Aorta (tissue), 5 donors: ENCODE data around the gene NXPH3. TPM values are rescaled to one million over a fixed set of nuclear protein-coding genes. Genes with fewer than 3 reads are reported as not detected.
A peak's percentile ranks its signal among the peaks of the same experiment; 100 is the strongest.

ENCODE experiments used
- ATAC-seq: fragments of 200-7000 bp; cut with Tn5 transposase; one replicate; pipeline ENCODE4 v1.9.1; 2022; ENCODE audit warnings: moderate library complexity; ENCODE audit not compliant: low FRiP score
- DNase-seq, 2 donors: peaks; one replicate each; pipeline ENCODE4 v3.0.0-alpha.2; 2020
- H3K27ac ChIP-seq, 2 donors: one replicate each; pipeline ENCODE4 v1.5.1; 2013; ENCODE audit warnings: low read length in 2 of 2, mild to moderate bottlenecking in 2 of 2, moderate library complexity in 2 of 2, control low read depth in 1 of 2, inconsistent platforms in 1 of 2, low read depth in 1 of 2
- H3K27me3 ChIP-seq, 2 donors: one replicate each; pipeline ENCODE4 v1.6.1; 2013; ENCODE audit warnings: control low read depth in 1 of 2, low read length in 1 of 2, mild to moderate bottlenecking in 1 of 2, moderate library complexity in 1 of 2; ENCODE audit not compliant: insufficient read depth in 2 of 2, control insufficient read depth in 1 of 2
- H3K36me3 ChIP-seq, 2 donors: one replicate each; pipeline ENCODE4 v1.6.1; 2013; ENCODE audit warnings: control low read depth in 1 of 2, low read length in 1 of 2, mild to moderate bottlenecking in 1 of 2; ENCODE audit not compliant: insufficient read depth in 2 of 2, control insufficient read depth in 1 of 2
- H3K4me1 ChIP-seq, 2 donors: one replicate each; pipeline ENCODE4 v1.6.1; 2013; ENCODE audit warnings: low read length in 2 of 2, control low read depth in 1 of 2, mild to moderate bottlenecking in 1 of 2, moderate library complexity in 1 of 2; ENCODE audit not compliant: insufficient read depth in 2 of 2, control insufficient read depth in 1 of 2
- H3K4me3 ChIP-seq, 2 donors: one replicate each; pipeline ENCODE4 v1.5.1; 2013; ENCODE audit warnings: low read length in 2 of 2, control low read depth in 1 of 2, mild to moderate bottlenecking in 1 of 2
- H3K9me3 ChIP-seq: one replicate; pipeline ENCODE4 v1.6.1; 2013; ENCODE audit warnings: mild to moderate bottlenecking, low read length; ENCODE audit not compliant: control insufficient read depth
- WGBS, 2 donors: extraction: QIAGEN DNeasy Blood & Tissue Kit; methylation state at CpG; one replicate each; pipeline ENCODE4 v1.1.7; 2013; 5-methylcytosine and 5-hydroxymethylcytosine counted together
- intact Hi-C, 2 donors: fragments of 100-400 bp; cut with DNase I; formaldehyde crosslinking; loops; one replicate each; pipeline versions ENCODE4 v1.14.2 to v1.15.0; 2022
- polyA plus RNA-seq, 2 donors: library from polyadenylated mRNA; stranded (reverse); fragments of 200-250 nt; gene quantifications; one replicate each; pipeline ENCODE4 v1.2.3, GENCODE V29; 2013
- total RNA-seq, 2 donors: library from RNA; stranded (reverse); fragmentation: NEBNext Ultra II Directional; extraction: Animal tissue kit (Norgen Biotek cat#: 25700); gene quantifications; one replicate each; pipeline ENCODE4 v1.2.1, GENCODE V29; 2021
- donor health status: healthy with polysubstance abuse.
- donor health status: Bipolar disorder and iron deficiency.
- donor health status: DM: no; HTN: no; CAD: no.
- donor health status: DM: no; HTN: no; CAD: no.
- donor health status: DM: yes; HTN: yes; CAD: no.

Gene NXPH3
- total and polyA plus RNA-seq, 4 donors = 40.4 to 87.5 (median 65.5) TPM

DNA sequence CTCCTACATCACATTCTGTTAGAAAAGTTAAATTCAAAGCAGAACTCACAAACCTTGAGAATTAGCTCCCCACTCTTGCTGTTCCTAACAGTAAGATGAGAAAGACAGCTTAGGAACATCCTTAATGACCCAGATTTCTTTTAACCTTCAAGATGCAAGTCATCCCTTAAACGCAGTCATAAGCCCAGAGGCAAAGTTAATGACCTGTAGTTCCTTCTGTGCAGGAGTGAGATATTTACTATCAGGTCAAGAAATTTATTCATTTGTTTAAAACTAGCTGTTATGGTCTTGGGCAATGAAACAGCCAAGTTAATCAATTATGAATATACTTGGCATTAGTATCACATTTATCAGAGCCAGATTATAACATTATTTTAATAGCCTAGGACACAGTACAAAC lies 37.1 kb downstream of the NXPH3 start:
- peaks cover 2 to 5% of the 10 kb centered on the region in 2 donors for H3K36me3 ChIP-seq
- no peak overlapping the region for H3K27ac ChIP-seq

DNA sequence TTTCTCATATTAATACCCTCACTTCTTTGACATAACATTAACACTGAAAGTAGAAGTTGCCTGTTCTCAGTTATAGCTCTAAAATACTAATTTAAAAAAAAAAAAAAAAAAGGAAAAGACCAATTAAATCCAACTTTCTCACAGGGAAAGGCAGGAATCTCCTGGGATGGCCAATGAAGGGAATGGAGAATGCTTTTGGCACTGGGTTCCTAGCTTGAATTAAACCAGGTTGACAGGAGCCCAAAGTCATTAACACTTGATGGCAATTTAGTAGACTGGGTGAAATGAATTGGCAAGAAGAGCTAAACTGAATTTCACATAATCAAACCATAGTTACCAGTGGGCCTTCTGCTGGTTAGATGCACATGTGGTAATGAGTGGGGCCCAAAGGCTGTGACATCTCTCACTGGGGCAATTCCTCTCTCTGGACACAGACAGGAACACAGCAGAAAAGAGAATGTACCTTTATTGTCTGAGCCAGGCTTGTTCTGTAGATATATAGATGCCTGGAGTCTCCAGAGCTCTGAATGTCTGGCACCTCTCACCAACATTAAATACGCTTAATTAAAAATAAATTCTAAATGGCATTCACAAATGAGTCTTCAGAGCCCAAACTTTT lies 37.6 kb downstream of the NXPH3 start:
- Histone ChIP-seq H3K4me3 (no peak overlapping the region), H3K36me3 (peaks cover 2 to 6% of the 10 kb centered on the region in 2 donors), H3K9me3 (no peaks in the 10 kb centered on the region), H3K4me1 (peaks cover 0 to 7% of the 10 kb centered on the region in 2 donors), H3K27me3 (no peaks in the 10 kb centered on the region), H3K27ac (peak overlapping the region in 1 of 2 donors; percentile 32)
- ATAC-seq (no peak), DNase-seq (no peak)
- intact Hi-C loops = no loop called here
- 98 to 100% methylated on average over 1 of the region's 1 CpG for WGBS, 2 donors

More for the DNA sequence above, 37.1 kb downstream of the NXPH3 start:
- ATAC-seq (no peak), DNase-seq (no peak)
- WGBS, 2 donors = 83 to 84% methylated on average over 1 of the region's 1 CpG
- intact Hi-C loops = no loop called here
- Histone ChIP-seq H3K4me3 (no peak overlapping the region), H3K4me1 (peaks cover 2 to 7% of the 10 kb centered on the region in 2 donors), H3K27me3 (no peaks in the 10 kb centered on the region), H3K9me3 (no peaks in the 10 kb centered on the region)

DNA sequence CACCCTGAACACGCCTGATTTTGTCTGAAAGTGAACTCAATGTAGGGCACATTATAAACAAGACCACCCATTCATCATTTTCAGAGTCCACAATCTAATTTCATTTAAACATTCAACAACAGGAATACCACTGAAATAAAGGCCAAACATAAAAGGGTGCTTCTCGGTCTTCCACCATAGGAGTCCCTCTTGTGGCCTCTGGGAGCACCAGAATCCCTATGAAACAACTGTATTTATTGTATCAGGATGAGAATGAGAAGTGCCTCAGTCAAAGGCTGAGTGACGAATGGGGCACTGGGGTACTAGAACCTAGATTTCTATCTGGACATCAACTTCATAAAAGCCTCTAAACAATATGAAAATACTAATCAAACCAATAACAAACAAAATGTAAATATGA lies 40.4 kb downstream of the NXPH3 start:
- Histone ChIP-seq H3K9me3 (no peaks in the 10 kb centered on the region), H3K36me3 (peaks cover 4 to 9% of the 10 kb centered on the region in 2 donors), H3K4me1 (peaks cover 5% of the 10 kb centered on the region in 2 donors), H3K27me3 (no peaks in the 10 kb centered on the region), H3K4me3 (no peak overlapping the region), H3K27ac (peak overlapping the region in 1 of 2 donors; percentile 67)
- WGBS, 2 donors = 8 to 11% methylated on average over 3 of the region's 3 CpGs
- intact Hi-C loops = loop anchor here (2.0 to 5.0 kb wide), 3 partner anchors 39 to 73 kb away; partner anchors contain the start of gene NXPH3 (in 2 of the 2)
- DNase-seq = no peak
- no peak for ATAC-seq

DNA sequence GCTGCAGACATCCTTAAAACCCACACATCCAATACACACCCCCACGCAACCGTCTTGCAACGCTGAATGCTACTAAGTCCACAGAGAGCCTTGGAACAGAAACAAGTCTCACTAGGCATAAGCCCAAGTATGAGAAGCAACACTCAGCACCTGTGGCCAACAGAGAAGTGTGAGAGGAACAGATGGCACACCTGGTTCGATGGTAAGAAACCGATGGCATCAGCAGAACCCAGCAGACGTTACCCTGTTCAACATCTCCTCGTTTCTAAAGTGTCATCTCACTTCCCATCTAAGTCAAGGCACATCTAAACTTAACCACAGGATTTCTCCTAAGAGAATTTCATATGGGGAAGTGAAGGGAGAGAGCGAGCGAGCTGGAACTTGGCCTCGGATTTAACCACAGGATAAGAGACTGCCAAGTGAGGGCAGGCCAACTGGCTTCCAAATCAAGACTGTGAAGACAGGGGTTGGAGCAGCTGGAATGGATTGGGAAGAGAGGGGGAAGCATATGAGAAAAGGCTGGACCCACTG lies 41.0 kb downstream of the NXPH3 start:
- intact Hi-C loops = loop anchor here (2.0 to 5.0 kb wide), 3 partner anchors 39 to 72 kb away; partner anchors contain the start of gene NXPH3 (in 2 of the 2)
- Histone ChIP-seq H3K4me3 (no peak overlapping the region), H3K27me3 (no peaks in the 10 kb centered on the region)

DNA sequence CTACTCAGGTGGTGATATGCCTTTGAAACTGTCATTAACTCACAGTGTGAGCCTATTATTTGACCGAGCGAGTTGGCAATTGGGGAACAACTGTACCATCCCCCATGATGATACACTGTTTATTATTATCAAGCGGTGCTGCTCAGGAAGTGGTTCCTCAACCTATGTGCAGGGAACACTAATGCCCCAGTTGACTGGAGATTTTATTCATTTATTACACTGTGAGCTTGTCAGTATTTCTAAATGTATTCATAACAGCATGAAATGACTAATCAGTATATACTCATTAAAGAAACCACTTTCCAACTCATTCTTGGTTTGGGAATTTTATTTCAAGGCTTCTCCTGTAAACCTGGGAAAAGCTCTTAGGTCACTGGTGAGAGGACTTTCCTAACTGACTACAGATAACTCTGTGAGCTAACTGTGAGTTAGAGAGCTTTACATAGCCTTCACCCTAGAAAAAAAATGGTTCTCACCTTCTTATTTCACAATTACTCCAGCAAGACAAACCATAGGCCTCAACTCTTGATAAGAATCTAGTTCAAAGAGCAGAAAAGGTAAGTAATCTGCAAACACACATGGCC lies 42.4 kb downstream of the NXPH3 start:
- Histone ChIP-seq H3K27me3 (no peaks in the 10 kb centered on the region), H3K36me3 (peaks cover 4 to 12% of the 10 kb centered on the region in 2 donors), H3K9me3 (no peaks in the 10 kb centered on the region), H3K27ac (peak overlapping the region in 1 of 2 donors; percentile 67), H3K4me3 (no peak overlapping the region), H3K4me1 (peaks cover 6 to 11% of the 10 kb centered on the region in 2 donors)
- WGBS, 2 donors = 90 to 93% methylated on average over 3 of the region's 3 CpGs
- intact Hi-C loops = loop anchor here (5.0 kb wide), 2 partner anchors 41 to 54 kb away; partner anchors contain the start of gene NXPH3 (in 2 of the 2)
- DNase-seq = no peak
- ATAC-seq = no peak

More for the DNA sequence above, 41.0 kb downstream of the NXPH3 start:
- peak overlapping the region; percentile 39 to 95 for H3K27ac ChIP-seq
- no peaks in the 10 kb centered on the region for H3K9me3 ChIP-seq
- H3K36me3 ChIP-seq = peaks cover 4 to 10% of the 10 kb centered on the region in 2 donors
- peaks cover 5 to 6% of the 10 kb centered on the region in 2 donors for H3K4me1 ChIP-seq
- DNase-seq (peak; percentile 82 to 86), ATAC-seq (peak; percentile 84)
- 3 to 5% methylated on average over 10 of the region's 10 CpGs for WGBS, 2 donors

DNA sequence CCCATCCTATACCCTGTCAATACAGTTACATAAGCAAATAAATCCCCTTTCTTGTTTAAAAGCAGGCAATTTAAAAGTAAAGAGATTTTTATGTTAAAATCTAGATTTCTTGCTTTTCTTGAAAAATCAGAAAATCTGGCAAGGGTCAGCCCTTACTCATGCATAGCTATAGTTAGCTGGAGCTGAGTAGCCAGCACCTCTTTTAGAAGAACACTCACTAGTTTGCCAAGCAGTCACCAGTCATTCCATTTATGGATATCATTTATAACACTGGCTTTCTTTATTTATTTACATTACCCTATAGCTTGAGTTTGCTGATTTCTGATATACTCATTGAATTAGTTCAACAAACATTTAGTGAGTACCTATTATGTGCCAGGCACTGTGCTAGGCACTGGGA lies 45.7 kb downstream of the NXPH3 start:
- peaks cover 6 to 11% of the 10 kb centered on the region in 2 donors for H3K4me1 ChIP-seq
- no peak for ATAC-seq

DNA sequence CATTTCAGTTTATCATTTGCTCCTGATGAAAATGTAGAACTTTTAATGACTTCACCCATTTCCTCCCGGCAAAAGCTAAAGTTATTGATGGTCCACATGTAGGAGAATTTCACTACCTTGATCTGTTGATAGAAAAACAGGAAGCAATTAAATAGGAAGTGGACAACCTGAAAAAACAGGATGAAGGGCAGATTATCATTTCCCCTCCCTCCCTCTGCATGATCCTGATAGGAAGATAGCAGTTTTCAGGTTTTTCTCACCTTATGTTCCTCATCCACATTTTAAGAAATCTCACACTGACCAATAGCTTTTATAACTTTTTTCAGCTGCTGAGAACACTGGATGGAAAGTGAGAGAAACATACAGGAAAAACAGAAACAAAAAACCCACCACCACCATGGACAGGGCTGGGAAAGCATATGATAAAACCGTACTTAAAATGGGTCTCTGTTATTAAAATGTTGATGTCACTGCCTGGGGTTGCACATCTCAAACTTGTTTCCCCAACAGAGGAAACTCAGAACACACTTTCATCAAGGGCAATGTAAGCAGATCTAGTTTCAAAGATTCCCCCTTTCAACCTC lies 46.4 kb downstream of the NXPH3 start:
- Histone ChIP-seq H3K9me3 (no peaks in the 10 kb centered on the region), H3K4me1 (peaks cover 6 to 9% of the 10 kb centered on the region in 2 donors), H3K27me3 (no peaks in the 10 kb centered on the region), H3K27ac (peak overlapping the region in 1 of 2 donors; percentile 91), H3K4me3 (no peak overlapping the region), H3K36me3 (peaks cover 4 to 9% of the 10 kb centered on the region in 2 donors)
- ATAC-seq (no peak), DNase-seq (no peak)
- intact Hi-C loops = loop anchor here in 1 of 2 donors (5.0 kb wide), 1 partner anchor 35 kb away; no protein-coding TSS in a partner anchor
- WGBS, 2 donors = 26 to 38% methylated on average over 2 of the region's 2 CpGs

More for the DNA sequence above, 45.7 kb downstream of the NXPH3 start:
- Histone ChIP-seq H3K27me3 (no peaks in the 10 kb centered on the region), H3K4me3 (no peak overlapping the region), H3K27ac (peak overlapping the region; percentile 91 to 92), H3K36me3 (peaks cover 4 to 9% of the 10 kb centered on the region in 2 donors), H3K9me3 (no peaks in the 10 kb centered on the region)
- intact Hi-C loops = loop anchor here in 1 of 2 donors (5.0 kb wide), 1 partner anchor 36 kb away; no protein-coding TSS in a partner anchor
- DNase-seq = no peak

DNA sequence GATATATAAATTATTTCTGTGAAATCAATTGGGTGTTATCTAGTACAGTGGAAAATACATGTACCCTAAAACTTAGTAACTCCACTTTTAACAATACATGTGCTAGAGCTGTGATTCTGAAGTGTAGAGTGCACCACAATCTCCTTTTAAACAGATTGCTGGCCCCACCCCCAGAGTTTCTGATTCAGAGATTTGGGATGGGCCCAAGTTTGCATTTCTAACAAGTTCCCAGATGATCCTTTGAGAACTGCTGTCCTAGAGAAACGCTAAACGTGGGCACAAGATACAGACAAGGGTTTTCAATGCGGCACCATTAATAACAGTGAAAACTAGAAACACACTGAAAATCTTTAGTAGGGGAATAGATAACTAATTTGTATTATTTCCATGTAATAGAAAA lies 49.2 kb downstream of the NXPH3 start:
- H3K36me3 ChIP-seq = peaks cover 0 to 6% of the 10 kb centered on the region in 2 donors
- H3K9me3 ChIP-seq = no peaks in the 10 kb centered on the region
- no peak for ATAC-seq
- intact Hi-C loops = loop anchor here in 1 of 2 donors (5.0 kb wide), 1 partner anchor 32 kb away; no protein-coding TSS in a partner anchor
- peak in 1 of 2 donors; percentile 65 for DNase-seq
- peak overlapping the region in 1 of 2 donors; percentile 38 for H3K27ac ChIP-seq
- H3K27me3 ChIP-seq = no peaks in the 10 kb centered on the region
- peaks cover 3 to 14% of the 10 kb centered on the region in 2 donors for H3K4me1 ChIP-seq
- WGBS, 2 donors = 19 to 23% methylated on average over 3 of the region's 3 CpGs
- H3K4me3 ChIP-seq = no peak overlapping the region
